Measurements from ENCODE around the gene HAND1. TPM values are rescaled to one million over a fixed set of nuclear protein-coding genes. Genes with fewer than 3 reads are reported as not detected.
A peak's percentile ranks its signal among the peaks of the same experiment; 100 is the strongest.

Gene HAND1
- total and polyA plus RNA-seq, 11 donors, result 22.4 to 44.8 (median 33.9) TPM

- H3K36me3 ChIP-seq, result no peaks in the 10 kb centered on the region
- peaks cover 23 to 100% (median 96%) of the 10 kb centered on the region in 9 donors for H3K27me3 ChIP-seq
- TF ChIP-seq POLR2A (IDR thresholded peaks at IDR 0.05), result no peak
- no peak for TF ChIP-seq CTCF (IDR thresholded peaks at IDR 0.05)
- peaks cover 0 to 61% (median 41%) of the 10 kb centered on the region in 12 donors for H3K4me1 ChIP-seq
- intact Hi-C loops (cut with DNase I), result loop anchor here in 1 of 10 donors (5.0 kb wide), 1 partner anchor 49 kb away; no protein-coding TSS in a partner anchor
- 15 to 24% (median 17%) methylated on average over 18 to 27 of the region's 27 CpGs for WGBS, 4 donors
- H3K4me3 ChIP-seq, result peak overlapping the region in 9 of 12 donors; percentile 47 to 68 (median 64)
- H3K27ac ChIP-seq, result peak overlapping the region in 3 of 12 donors; percentile 77 to 95 (median 88)
- H3K9me3 ChIP-seq, result no peaks in the 10 kb centered on the region
- ATAC-seq (peak in 2 of 4 donors; percentile 1 to 3), DNase-seq (no peak)
Observed at GRCh38 chr5:154478752-154479159, 729 bp upstream of the HAND1 start.

- no peak for TF ChIP-seq CTCF (IDR thresholded peaks at IDR 0.05)
- TF ChIP-seq POLR2A (IDR thresholded peaks at IDR 0.05), result peak in 1 of 2 donors; percentile 83
- 1 to 2% (median 1%) methylated on average over 26 to 68 of the region's 68 CpGs for WGBS, 4 donors
- Histone ChIP-seq H3K4me1 (peaks cover 0 to 71% (median 47%) of the 10 kb centered on the region in 12 donors), H3K36me3 (no peaks in the 10 kb centered on the region), H3K9me3 (no peaks in the 10 kb centered on the region), H3K27ac (peak overlapping the region in 11 of 12 donors; percentile 57 to 95 (median 78)), H3K4me3 (peak overlapping the region; percentile 34 to 68 (median 60)), H3K27me3 (peaks cover 34 to 100% (median 97%) of the 10 kb centered on the region in 9 donors)
- ATAC-seq (peak; percentile 45 to 63 (median 57)), DNase-seq (peak in 1 of 5 donors; percentile 31)
- intact Hi-C loops (cut with DNase I), result loop anchor here in 1 of 10 donors (5.0 kb wide), 1 partner anchor 50 kb away; no protein-coding TSS in a partner anchor
Observed at GRCh38 chr5:154477382-154478223, 424 bp downstream of the HAND1 start.

GRCh38 chr5:154476354-154477205 is 1.4 kb downstream of the HAND1 start:
- TF ChIP-seq POLR2A (IDR thresholded peaks at IDR 0.05) (no peak), CTCF (IDR thresholded peaks at IDR 0.05) (no peak)
- DNase-seq (no peak), ATAC-seq (no peak)
- H3K27ac ChIP-seq, result peak overlapping the region in 10 of 12 donors; percentile 68 to 95 (median 80)
- peak overlapping the region; percentile 34 to 68 (median 60) for H3K4me3 ChIP-seq
- no peaks in the 10 kb centered on the region for H3K36me3 ChIP-seq
- H3K9me3 ChIP-seq, result no peaks in the 10 kb centered on the region
- 2 to 5% (median 2%) methylated on average over 29 to 38 of the region's 38 CpGs for WGBS, 4 donors
- intact Hi-C loops (cut with DNase I), result loop anchor here in 1 of 10 donors (5.0 kb wide), 1 partner anchor 51 kb away; no protein-coding TSS in a partner anchor
- peaks cover 0 to 72% (median 47%) of the 10 kb centered on the region in 12 donors for H3K4me1 ChIP-seq
- H3K27me3 ChIP-seq, result peaks cover 30 to 100% (median 96%) of the 10 kb centered on the region in 9 donors
